NT2/D1 (cell line): ENCODE results near the gene ADAMTSL2.

Experiments used
- SUZ12 ChIP-seq: IDR thresholded peaks from 2 replicates; pipeline ENCODE4 v1.6.1; 2011; ENCODE audit not compliant: insufficient read length, insufficient read depth; ENCODE audit errors: extremely low read depth
- YY1 ChIP-seq: IDR thresholded peaks from 2 replicates; pipeline ENCODE4 v1.6.1; 2011; ENCODE audit not compliant: insufficient read length, insufficient read depth
- ZNF274 ChIP-seq: IDR thresholded peaks from 2 replicates; pipeline ENCODE4 v1.6.1; 2011; ENCODE audit warnings: mild to moderate bottlenecking, low read depth, low read length

DNA sequence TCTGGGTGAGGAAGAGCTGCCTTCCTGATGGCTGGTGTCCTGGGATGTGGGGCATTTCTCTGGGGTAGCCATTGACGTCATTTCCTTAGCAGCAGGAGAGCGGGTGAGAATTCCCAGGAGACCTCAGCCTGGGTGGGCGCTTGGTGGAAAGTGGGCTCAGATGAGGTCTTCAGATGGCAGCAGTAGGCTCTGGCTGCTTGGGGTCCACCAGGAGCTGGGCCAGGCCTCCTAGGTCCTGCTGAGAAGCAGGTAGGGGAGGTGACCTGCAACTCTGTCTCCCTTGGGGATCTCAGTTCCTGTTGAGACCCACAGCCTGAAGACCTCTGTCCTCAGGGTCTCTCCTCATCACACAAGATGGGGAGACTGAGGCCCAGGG lies 43.2 kb downstream of the ADAMTSL2 start:
- no peak for TF ChIP-seq SUZ12
- TF ChIP-seq YY1, result no peak
- no peak for TF ChIP-seq ZNF274
